Loucy (cell line): ENCODE data around the gene CCDC196.

Experiments used
- H2AFZ ChIP-seq: fragments of 200-600 bp; sonication (generic); 2 replicates; pipeline ENCODE4 v1.6.0; 2016; ENCODE audit warnings: antibody characterized with exemption, mild to moderate bottlenecking, low read length, moderate library complexity
- H3F3A ChIP-seq: fragments of 200-600 bp; 2 replicates; pipeline ENCODE4 v1.6.0; 2016; ENCODE audit warnings: antibody characterized with exemption, low read depth, mild to moderate bottlenecking
- H3K27me3 ChIP-seq: fragments of 200-600 bp; sonication (generic); 2 replicates; pipeline ENCODE4 v1.6.1; 2014; ENCODE audit warnings: low read length, mild to moderate bottlenecking; ENCODE audit not compliant: insufficient read depth, poor library complexity, severe bottlenecking
- H3K36me3 ChIP-seq: fragments of 200-600 bp; sonication (generic); 2 replicates; pipeline ENCODE4 v1.6.1; 2016; ENCODE audit warnings: low read length; ENCODE audit not compliant: insufficient read depth
- H3K4me1 ChIP-seq: fragments of 200-600 bp; sonication (generic); 2 replicates; pipeline ENCODE4 v1.5.1; 2014; ENCODE audit warnings: low read length, mild to moderate bottlenecking; ENCODE audit not compliant: insufficient read depth, poor library complexity, severe bottlenecking
- H3K4me2 ChIP-seq: fragments of 200-600 bp; sonication (generic); 2 replicates; pipeline ENCODE4 v1.6.0; 2014; ENCODE audit warnings: antibody characterized with exemption, low read length, low read depth, mild to moderate bottlenecking; ENCODE audit not compliant: poor library complexity, severe bottlenecking
- H3K4me3 ChIP-seq: fragments of 200-600 bp; sonication (generic); 2 replicates; pipeline ENCODE4 v1.5.1; 2014; ENCODE audit warnings: low read length, mild to moderate bottlenecking, mixed read lengths; ENCODE audit not compliant: poor library complexity, severe bottlenecking
- H3K79me2 ChIP-seq: fragments of 200-600 bp; sonication (generic); 2 replicates; pipeline ENCODE4 v1.6.1; 2014; ENCODE audit warnings: low read length; ENCODE audit not compliant: insufficient read depth
- H3K9ac ChIP-seq: fragments of 200-600 bp; sonication (generic); 2 replicates; pipeline ENCODE4 v1.6.0; 2014; ENCODE audit warnings: mild to moderate bottlenecking, low read depth, low read length, moderate library complexity; ENCODE audit not compliant: poor library complexity, severe bottlenecking
- H3K9me2 ChIP-seq: fragments of 200-600 bp; sonication (generic); replicated peaks from 2 replicates; pipeline ENCODE4 v1.6.1; 2016; ENCODE audit warnings: low read depth, low read length, mixed read lengths
- H3K9me3 ChIP-seq: fragments of 200-600 bp; sonication (generic); 2 replicates; pipeline ENCODE4 v1.6.1; 2014; ENCODE audit warnings: mild to moderate bottlenecking, antibody characterized with exemption, low read length, low read depth; ENCODE audit not compliant: insufficient read depth
- H4K20me1 ChIP-seq: fragments of 200-600 bp; sonication (generic); 2 replicates; pipeline ENCODE4 v1.6.0; 2014; ENCODE audit warnings: antibody characterized with exemption, low read length, mild to moderate bottlenecking; ENCODE audit not compliant: insufficient read depth, poor library complexity, severe bottlenecking
- EZH2phosphoT487 ChIP-seq: fragments of 200-600 bp; IDR thresholded peaks from 2 replicates; pipeline ENCODE4 v1.6.1; 2018; ENCODE audit warnings: antibody characterized with exemption, mild to moderate bottlenecking, moderate library complexity, borderline replicate concordance
- TF ChIP-seq, protein P1 (sequence below): fragments of 200-600 bp; sonication (generic); conservative IDR thresholded peaks from 2 replicates; pipeline ENCODE4 v1.5.1; 2014; ENCODE audit warnings: mild to moderate bottlenecking, antibody characterized with exemption, low read length

CCDC196 gene, protein sequence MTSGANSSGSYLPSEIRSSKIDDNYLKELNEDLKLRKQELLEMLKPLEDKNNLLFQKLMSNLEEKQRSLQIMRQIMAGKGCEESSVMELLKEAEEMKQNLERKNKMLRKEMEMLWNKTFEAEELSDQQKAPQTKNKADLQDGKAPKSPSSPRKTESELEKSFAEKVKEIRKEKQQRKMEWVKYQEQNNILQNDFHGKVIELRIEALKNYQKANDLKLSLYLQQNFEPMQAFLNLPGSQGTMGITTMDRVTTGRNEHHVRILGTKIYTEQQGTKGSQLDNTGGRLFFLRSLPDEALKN

DNA sequence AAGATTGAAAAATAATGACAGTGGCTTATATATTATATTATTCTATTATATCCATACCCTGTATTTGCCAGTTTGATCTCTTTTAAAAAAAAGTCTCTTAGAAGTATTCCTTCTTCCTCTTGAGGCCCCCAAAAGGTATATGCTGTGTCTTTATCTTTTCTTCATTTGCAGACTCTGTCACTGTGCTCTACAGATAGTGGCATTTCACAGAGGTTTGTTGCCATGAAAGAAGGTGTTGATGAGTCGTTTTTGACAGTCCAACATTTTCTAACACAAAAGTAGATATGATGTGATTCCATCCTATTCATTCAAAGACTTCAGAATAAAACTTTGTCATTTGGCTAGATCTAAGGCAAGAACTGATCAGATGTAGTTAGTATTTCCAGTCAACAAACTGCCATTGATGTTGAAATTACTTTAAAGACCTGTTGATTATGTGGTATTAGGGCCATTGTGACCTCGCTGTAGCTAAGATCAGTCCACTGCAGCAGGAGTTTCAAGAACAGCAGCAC is at the start of gene CCDC196:
Gene CCDC196 (plus strand): TSS at position 462 of the 512 bp plus-strand sequence. CDS start 132 bp downstream, outside the sequence.
- peak within 1 kb of the TSS; percentile 0 for H3K4me2 ChIP-seq

DNA sequence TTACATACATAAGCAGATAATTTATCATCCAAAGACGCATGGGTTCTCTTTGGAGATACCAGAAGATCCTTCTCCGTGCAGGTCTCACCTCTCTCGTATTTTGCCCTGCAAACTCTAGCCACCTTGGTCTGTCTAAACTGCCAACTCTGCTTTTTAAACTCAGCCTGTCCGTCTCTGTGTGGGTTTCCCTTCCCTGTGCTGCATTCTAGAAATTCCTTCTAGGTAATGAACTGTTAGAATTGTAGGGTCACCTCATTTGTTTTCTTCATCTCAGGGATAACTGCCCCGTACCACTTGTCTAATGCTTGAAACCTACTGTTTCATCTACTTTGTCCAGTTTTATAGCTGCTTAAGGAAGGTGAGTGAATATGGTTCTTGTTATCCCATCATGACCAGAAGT is 45.4 kb upstream of the CCDC196 start:
- no peaks in the 10 kb centered on the region for H3K4me1 ChIP-seq
- peaks cover 17% of the 10 kb centered on the region for H3K9me3 ChIP-seq

More for the DNA sequence above, at the start of gene CCDC196:
- 0 out of 2 replicates have a peak, but pooled peaks cover 3% of the 10 kb centered on the region for H3F3A ChIP-seq
- H2AFZ ChIP-seq: no peak within 1 kb of the TSS
- no peaks in the 10 kb centered on the region for H3K27me3 ChIP-seq
- no peaks in the 10 kb centered on the region for H3K79me2 ChIP-seq
- peaks cover 15% of the 10 kb centered on the region for H3K4me1 ChIP-seq
- no peaks in the 10 kb centered on the region for H3K9me3 ChIP-seq
- no peaks in the 10 kb centered on the region for H3K9me2 ChIP-seq
- H4K20me1 ChIP-seq: no peaks in the 10 kb centered on the region
- no peaks in the 10 kb centered on the region for H3K36me3 ChIP-seq
- no peak within 1 kb of the TSS for H3K4me3 ChIP-seq
- TF ChIP-seq, protein P1, sequence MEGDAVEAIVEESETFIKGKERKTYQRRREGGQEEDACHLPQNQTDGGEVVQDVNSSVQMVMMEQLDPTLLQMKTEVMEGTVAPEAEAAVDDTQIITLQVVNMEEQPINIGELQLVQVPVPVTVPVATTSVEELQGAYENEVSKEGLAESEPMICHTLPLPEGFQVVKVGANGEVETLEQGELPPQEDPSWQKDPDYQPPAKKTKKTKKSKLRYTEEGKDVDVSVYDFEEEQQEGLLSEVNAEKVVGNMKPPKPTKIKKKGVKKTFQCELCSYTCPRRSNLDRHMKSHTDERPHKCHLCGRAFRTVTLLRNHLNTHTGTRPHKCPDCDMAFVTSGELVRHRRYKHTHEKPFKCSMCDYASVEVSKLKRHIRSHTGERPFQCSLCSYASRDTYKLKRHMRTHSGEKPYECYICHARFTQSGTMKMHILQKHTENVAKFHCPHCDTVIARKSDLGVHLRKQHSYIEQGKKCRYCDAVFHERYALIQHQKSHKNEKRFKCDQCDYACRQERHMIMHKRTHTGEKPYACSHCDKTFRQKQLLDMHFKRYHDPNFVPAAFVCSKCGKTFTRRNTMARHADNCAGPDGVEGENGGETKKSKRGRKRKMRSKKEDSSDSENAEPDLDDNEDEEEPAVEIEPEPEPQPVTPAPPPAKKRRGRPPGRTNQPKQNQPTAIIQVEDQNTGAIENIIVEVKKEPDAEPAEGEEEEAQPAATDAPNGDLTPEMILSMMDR: no peak
- no peak for TF ChIP-seq EZH2phosphoT487
- H3K9ac ChIP-seq: no peak within 1 kb of the TSS

DNA sequence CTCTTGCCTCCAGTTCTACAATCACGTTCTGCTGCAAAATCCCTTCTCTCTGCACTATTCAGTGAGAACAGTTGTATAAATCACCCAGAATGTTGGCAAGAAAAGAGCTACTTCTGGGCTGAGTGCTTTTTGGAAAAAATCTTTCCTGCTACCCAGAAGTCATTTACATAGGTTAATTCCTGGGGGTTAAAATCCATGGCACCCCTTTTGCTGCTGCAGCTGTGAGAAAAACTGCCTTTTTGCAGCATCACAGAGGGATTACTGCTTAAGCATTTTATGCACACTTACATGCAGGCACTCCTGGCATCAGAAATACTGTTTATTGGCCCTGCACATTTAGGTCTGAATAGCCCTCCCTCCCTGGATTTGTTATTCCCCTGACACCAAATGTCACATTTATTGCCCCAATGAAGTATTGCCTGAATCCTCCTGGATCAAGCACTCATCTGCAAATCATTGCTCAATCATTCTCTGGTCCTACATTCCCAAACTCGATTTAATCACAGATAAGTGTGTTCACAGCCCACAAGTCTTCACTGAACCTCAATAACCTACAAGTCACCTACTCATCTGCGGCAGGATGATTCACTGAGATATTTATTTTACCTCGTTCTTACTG is 43.1 kb upstream of the CCDC196 start:
- Histone ChIP-seq H3K4me2 (no peak overlapping the region), H3K27me3 (no peaks in the 10 kb centered on the region), H3K9me2 (no peaks in the 10 kb centered on the region), H3K4me3 (no peak overlapping the region), H3K4me1 (no peaks in the 10 kb centered on the region), H3K79me2 (no peaks in the 10 kb centered on the region), H2AFZ (no peak overlapping the region), H4K20me1 (no peaks in the 10 kb centered on the region), H3K36me3 (no peaks in the 10 kb centered on the region), H3K9ac (no peak overlapping the region), H3K9me3 (peaks cover 17% of the 10 kb centered on the region), H3F3A (no peaks in the 10 kb centered on the region)
- no peak for TF ChIP-seq EZH2phosphoT487
- TF ChIP-seq, protein P1: no peak

More for the DNA sequence above, 45.4 kb upstream of the CCDC196 start:
- Histone ChIP-seq H3K9me2 (no peaks in the 10 kb centered on the region), H4K20me1 (no peaks in the 10 kb centered on the region), H3K4me2 (no peak overlapping the region), H3K9ac (no peak overlapping the region), H3K4me3 (no peak overlapping the region), H3K27me3 (no peaks in the 10 kb centered on the region), H2AFZ (no peak overlapping the region), H3F3A (no peaks in the 10 kb centered on the region), H3K36me3 (no peaks in the 10 kb centered on the region), H3K79me2 (no peaks in the 10 kb centered on the region)
- no peak for TF ChIP-seq EZH2phosphoT487
- TF ChIP-seq, protein P1: no peak
